GM13977 (cell line): ENCODE data around the gene APBB2.

Experiments used
- DNase-seq: peaks from one replicate; pipeline ENCODE4 v3.0.0; 2012; ENCODE audit warnings: low spot score
- CTCF ChIP-seq: IDR thresholded peaks from 2 replicates; pipeline ENCODE4 v1.5.1; 2012; ENCODE audit warnings: mild to moderate bottlenecking, control low read depth; ENCODE audit not compliant: insufficient read depth; ENCODE audit errors: extremely low read depth, missing control alignments
- in situ Hi-C: fragments of 300-500 bp; cut with MboI; formaldehyde crosslinking; loops from one replicate; pipeline ENCODE4 v1.12.0; 2022; ENCODE audit warnings: low sequenced_read_pairs, low pct_unique_long_range_greater_than_20kb, mixed read lengths, inconsistent platforms; ENCODE audit not compliant: unreplicated experiment

The APBB2 gene

GRCh38 chr4:41103657-41104056 lies 110.7 kb downstream of the APBB2 start:
- no peak for TF ChIP-seq CTCF
- in situ Hi-C loops, result no loop called here
- no peak for DNase-seq

- no peak for DNase-seq
- in situ Hi-C loops, result no loop called here
- no peak for TF ChIP-seq CTCF
These were observed 111.8 kb downstream of the APBB2 start for GRCh38 chr4:41102414-41103092.

GRCh38 chr4:41098093-41099048 lies 116.0 kb downstream of the APBB2 start:
- DNase-seq, result no peak
- TF ChIP-seq CTCF, result no peak
- in situ Hi-C loops, result no loop called here

GRCh38 chr4:41095973-41096372 lies 118.4 kb downstream of the APBB2 start:
- in situ Hi-C loops, result no loop called here
- no peak for TF ChIP-seq CTCF
- no peak for DNase-seq

GRCh38 chr4:41095192-41095872 lies 119.0 kb downstream of the APBB2 start:
- DNase-seq, result no peak
- in situ Hi-C loops, result no loop called here
- TF ChIP-seq CTCF, result no peak

GRCh38 chr4:41092128-41092527 lies 122.2 kb downstream of the APBB2 start:
- TF ChIP-seq CTCF, result no peak
- no peak for DNase-seq
- in situ Hi-C loops, result no loop called here
